ENCODE data around the gene IQCE.

IQCE gene

GRCh38 chr7:2521341-2521745 is 37.4 kb upstream of the IQCE start:
- Histone ChIP-seq H3K9me3 (ENCODE audit: control insufficient read depth, low read length) (no peaks in the 10 kb centered on the region), H3K4me3 (ENCODE audit: insufficient read depth, low read depth, low read length) (peak overlapping the region; percentile 73), H3K36me3 (ENCODE audit: control insufficient read depth, insufficient read depth, low read length) (peaks cover 9% of the 10 kb centered on the region), H3K27ac (ENCODE audit: insufficient read depth, low read depth, low read length, poor library complexity, severe bottlenecking) (no peak overlapping the region), H3K4me1 (ENCODE audit: control insufficient read depth, insufficient read depth, low read length) (peaks cover 75% of the 10 kb centered on the region), H3K27me3 (ENCODE audit: control insufficient read depth, insufficient read depth, low read length, poor library complexity, severe bottlenecking) (peaks cover 17% of the 10 kb centered on the region)
- 9 to 10% methylated on average over 21 of the region's 21 CpGs for WGBS, 2 experiments

GRCh38 chr7:2521952-2522591 is 36.7 kb upstream of the IQCE start:
- Histone ChIP-seq H3K27me3 (ENCODE audit: control insufficient read depth, insufficient read depth, low read length, poor library complexity, severe bottlenecking) (peaks cover 17% of the 10 kb centered on the region), H3K4me1 (ENCODE audit: control insufficient read depth, insufficient read depth, low read length) (peaks cover 75% of the 10 kb centered on the region), H3K4me3 (ENCODE audit: insufficient read depth, low read depth, low read length) (peak overlapping the region; percentile 73), H3K36me3 (ENCODE audit: control insufficient read depth, insufficient read depth, low read length) (peaks cover 15% of the 10 kb centered on the region), H3K9me3 (ENCODE audit: control insufficient read depth, low read length) (no peaks in the 10 kb centered on the region), H3K27ac (ENCODE audit: insufficient read depth, low read depth, low read length, poor library complexity, severe bottlenecking) (no peak overlapping the region)
- WGBS, 2 experiments, result 18 to 28% methylated on average over 17 of the region's 17 CpGs

- H3K4me3 ChIP-seq (ENCODE audit: insufficient read depth, low read depth, low read length), result peak overlapping the region; percentile 73
- peaks cover 73% of the 10 kb centered on the region for H3K4me1 ChIP-seq (ENCODE audit: control insufficient read depth, insufficient read depth, low read length)
- 23 to 29% methylated on average over 19 of the region's 19 CpGs for WGBS, 2 experiments
- peaks cover 13% of the 10 kb centered on the region for H3K27me3 ChIP-seq (ENCODE audit: control insufficient read depth, insufficient read depth, low read length, poor library complexity, severe bottlenecking)
- H3K36me3 ChIP-seq (ENCODE audit: control insufficient read depth, insufficient read depth, low read length), result peaks cover 21% of the 10 kb centered on the region
- no peaks in the 10 kb centered on the region for H3K9me3 ChIP-seq (ENCODE audit: control insufficient read depth, low read length)
- H3K27ac ChIP-seq (ENCODE audit: insufficient read depth, low read depth, low read length, poor library complexity, severe bottlenecking), result peak overlapping the region; percentile 85
These were observed 35.9 kb upstream of the IQCE start for GRCh38 chr7:2522780-2523433.

- peaks cover 67% of the 10 kb centered on the region for H3K4me1 ChIP-seq (ENCODE audit: control insufficient read depth, insufficient read depth, low read length)
- WGBS, 2 experiments, result 2% methylated on average over 22 of the region's 22 CpGs
- H3K36me3 ChIP-seq (ENCODE audit: control insufficient read depth, insufficient read depth, low read length), result peaks cover 23% of the 10 kb centered on the region
- H3K27me3 ChIP-seq (ENCODE audit: control insufficient read depth, insufficient read depth, low read length, poor library complexity, severe bottlenecking), result peaks cover 7% of the 10 kb centered on the region
- H3K27ac ChIP-seq (ENCODE audit: insufficient read depth, low read depth, low read length, poor library complexity, severe bottlenecking), result peak overlapping the region; percentile 85
- no peaks in the 10 kb centered on the region for H3K9me3 ChIP-seq (ENCODE audit: control insufficient read depth, low read length)
- H3K4me3 ChIP-seq (ENCODE audit: insufficient read depth, low read depth, low read length), result peak overlapping the region; percentile 73
These were observed 35.3 kb upstream of the IQCE start for GRCh38 chr7:2523461-2523936.

GRCh38 chr7:2523941-2524807 is 34.6 kb upstream of the IQCE start:
- Histone ChIP-seq H3K4me1 (ENCODE audit: control insufficient read depth, insufficient read depth, low read length) (peaks cover 61% of the 10 kb centered on the region), H3K36me3 (ENCODE audit: control insufficient read depth, insufficient read depth, low read length) (peaks cover 29% of the 10 kb centered on the region), H3K9me3 (ENCODE audit: control insufficient read depth, low read length) (no peaks in the 10 kb centered on the region), H3K27me3 (ENCODE audit: control insufficient read depth, insufficient read depth, low read length, poor library complexity, severe bottlenecking) (peaks cover under 1% of the 10 kb centered on the region), H3K4me3 (ENCODE audit: insufficient read depth, low read depth, low read length) (peak overlapping the region; percentile 73), H3K27ac (ENCODE audit: insufficient read depth, low read depth, low read length, poor library complexity, severe bottlenecking) (peak overlapping the region; percentile 85)
- WGBS, 2 experiments, result 3 to 4% methylated on average over 51 of the region's 51 CpGs

GRCh38 chr7:2524808-2525657 is 33.7 kb upstream of the IQCE start:
- no peaks in the 10 kb centered on the region for H3K27me3 ChIP-seq (ENCODE audit: control insufficient read depth, insufficient read depth, low read length, poor library complexity, severe bottlenecking)
- peak overlapping the region; percentile 15 for H3K4me3 ChIP-seq (ENCODE audit: insufficient read depth, low read depth, low read length)
- peaks cover 64% of the 10 kb centered on the region for H3K4me1 ChIP-seq (ENCODE audit: control insufficient read depth, insufficient read depth, low read length)
- WGBS, 2 experiments, result 51 to 52% methylated on average over 53 of the region's 53 CpGs
- H3K36me3 ChIP-seq (ENCODE audit: control insufficient read depth, insufficient read depth, low read length), result peaks cover 31% of the 10 kb centered on the region
- no peaks in the 10 kb centered on the region for H3K9me3 ChIP-seq (ENCODE audit: control insufficient read depth, low read length)
- H3K27ac ChIP-seq (ENCODE audit: insufficient read depth, low read depth, low read length, poor library complexity, severe bottlenecking), result peak overlapping the region; percentile 85

GRCh38 chr7:2525658-2526630 is 32.8 kb upstream of the IQCE start:
- 87 to 89% methylated on average over 36 of the region's 36 CpGs for WGBS, 2 experiments
- Histone ChIP-seq H3K27me3 (ENCODE audit: control insufficient read depth, insufficient read depth, low read length, poor library complexity, severe bottlenecking) (no peaks in the 10 kb centered on the region), H3K4me3 (ENCODE audit: insufficient read depth, low read depth, low read length) (no peak overlapping the region), H3K27ac (ENCODE audit: insufficient read depth, low read depth, low read length, poor library complexity, severe bottlenecking) (no peak overlapping the region), H3K9me3 (ENCODE audit: control insufficient read depth, low read length) (no peaks in the 10 kb centered on the region), H3K4me1 (ENCODE audit: control insufficient read depth, insufficient read depth, low read length) (peaks cover 72% of the 10 kb centered on the region), H3K36me3 (ENCODE audit: control insufficient read depth, insufficient read depth, low read length) (peaks cover 31% of the 10 kb centered on the region)

DNA sequence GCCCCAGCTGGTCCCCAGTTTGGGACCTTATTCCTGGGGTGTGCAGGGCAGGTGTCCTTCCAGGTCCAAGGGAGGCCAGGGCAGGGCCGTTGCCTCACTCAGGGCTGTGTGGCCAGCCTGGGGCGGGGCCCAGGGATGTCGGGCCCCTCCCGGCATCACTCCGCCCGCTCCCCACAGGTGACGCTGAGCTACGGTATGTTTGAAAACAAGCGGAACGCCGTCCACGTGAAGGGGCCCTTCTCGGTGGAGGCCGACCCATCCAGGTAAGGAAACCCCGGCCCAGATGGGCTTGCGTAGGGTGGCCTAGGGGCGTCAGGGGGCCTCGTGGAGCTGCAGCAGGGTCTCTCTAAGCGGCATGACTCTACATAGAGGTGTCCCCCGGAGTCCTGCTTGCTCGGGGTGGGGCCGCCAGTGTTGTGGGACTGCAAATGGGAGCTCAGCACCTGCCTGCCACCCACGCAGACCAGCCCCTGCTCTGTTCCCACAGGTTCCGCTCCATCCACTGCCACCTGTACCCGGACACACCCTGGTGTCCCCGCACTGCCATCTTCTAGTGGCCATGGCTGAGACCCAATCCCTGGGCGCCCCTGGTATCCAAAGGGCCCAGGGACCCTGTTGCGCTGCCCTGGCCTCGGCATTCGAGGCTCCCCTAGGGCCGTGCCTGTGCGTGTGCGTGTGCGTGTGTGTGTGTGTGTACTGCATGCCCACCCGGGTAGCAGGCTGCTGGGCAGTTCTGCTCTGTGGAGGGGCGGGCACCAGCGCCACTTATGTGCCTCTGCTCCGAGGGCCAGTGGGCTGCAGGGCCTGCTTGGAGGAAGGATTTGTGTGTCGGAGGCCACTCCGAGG is 31.9 kb upstream of the IQCE start:
- WGBS, 2 experiments, result 93% methylated on average over 40 of the region's 40 CpGs
- H3K27ac ChIP-seq (ENCODE audit: insufficient read depth, low read depth, low read length, poor library complexity, severe bottlenecking), result no peak overlapping the region
- no peaks in the 10 kb centered on the region for H3K9me3 ChIP-seq (ENCODE audit: control insufficient read depth, low read length)
- no peak overlapping the region for H3K4me3 ChIP-seq (ENCODE audit: insufficient read depth, low read depth, low read length)
- peaks cover 31% of the 10 kb centered on the region for H3K36me3 ChIP-seq (ENCODE audit: control insufficient read depth, insufficient read depth, low read length)
- H3K27me3 ChIP-seq (ENCODE audit: control insufficient read depth, insufficient read depth, low read length, poor library complexity, severe bottlenecking), result no peaks in the 10 kb centered on the region
- H3K4me1 ChIP-seq (ENCODE audit: control insufficient read depth, insufficient read depth, low read length), result peaks cover 72% of the 10 kb centered on the region

Data from ectodermal cell (in vitro differentiated cells).